Mesothelial cell of epicardium (in vitro differentiated cells): ENCODE data around the gene C2CD2L. TPM values are rescaled to one million over a fixed set of nuclear protein-coding genes. Genes with fewer than 3 reads are reported as not detected.
A peak's percentile ranks its signal among the peaks of the same experiment; 100 is the strongest.

Experiments
- DNase-seq, 2 experiments: peaks; one replicate each; pipeline ENCODE4 v3.0.0; 2021; ENCODE audit warnings: low spot score in 2 of 2; ENCODE audit not compliant: unreplicated experiment in 2 of 2
- H3K27ac Mint-ChIP-seq: 2 replicates; pipeline ENCODE4 v1.8.0; 2021; ENCODE audit warnings: mixed read lengths
- H3K27me3 Mint-ChIP-seq: 2 replicates; pipeline ENCODE4 v1.8.0; 2021; ENCODE audit warnings: low read depth, mixed read lengths
- H3K36me3 Mint-ChIP-seq: 2 replicates; pipeline ENCODE4 v1.8.0; 2021; ENCODE audit warnings: mixed read lengths
- H3K4me1 Mint-ChIP-seq: 2 replicates; pipeline ENCODE4 v1.8.0; 2021; ENCODE audit warnings: mixed read lengths
- H3K4me3 Mint-ChIP-seq: 2 replicates; pipeline ENCODE4 v1.8.0; 2021; ENCODE audit warnings: mild to moderate bottlenecking, moderate library complexity, mixed read lengths
- H3K9me3 Mint-ChIP-seq: 2 replicates; pipeline ENCODE4 v1.8.0; 2021; ENCODE audit warnings: mixed read lengths
- total RNA-seq: library from RNA; stranded (reverse); gene quantifications from 3 replicates; pipeline ENCODE4 v1.2.1, GENCODE V29; 2021
- TF ChIP-seq, protein P1 (sequence below): fragments of 200-600 bp; sonication (generic); IDR thresholded peaks from one replicate; pipeline ENCODE4 v1.5.0; 2021; ENCODE audit warnings: antibody characterized with exemption; ENCODE audit not compliant: unreplicated experiment

Gene C2CD2L
- total RNA-seq, 1 donor from 2014 or later: 10.0 TPM

DNA sequence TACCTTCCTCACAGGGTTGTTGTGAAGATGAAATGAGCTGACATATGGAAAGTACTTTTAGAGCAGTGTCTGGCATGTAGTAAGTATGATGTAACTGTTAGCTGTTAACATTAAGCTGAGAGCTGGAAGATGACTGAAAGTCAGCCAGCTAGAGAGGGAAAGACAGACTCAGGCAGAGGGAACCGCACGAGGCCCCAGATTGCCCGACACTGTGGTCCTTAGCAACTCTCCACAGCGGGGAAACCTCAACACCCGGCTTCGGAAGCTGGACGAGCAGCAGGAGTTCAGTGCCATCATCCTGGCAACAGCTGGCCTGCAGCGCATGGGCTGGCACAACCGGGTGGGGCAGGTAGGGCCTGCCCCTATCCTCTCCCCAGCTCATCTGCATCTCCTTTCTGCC is 16.0 kb upstream of the C2CD2L start:
- Mint-ChIP-seq H3K4me3 (no peak overlapping the region), H3K27me3 (no peaks in the 10 kb centered on the region)
- TF ChIP-seq, protein P1, sequence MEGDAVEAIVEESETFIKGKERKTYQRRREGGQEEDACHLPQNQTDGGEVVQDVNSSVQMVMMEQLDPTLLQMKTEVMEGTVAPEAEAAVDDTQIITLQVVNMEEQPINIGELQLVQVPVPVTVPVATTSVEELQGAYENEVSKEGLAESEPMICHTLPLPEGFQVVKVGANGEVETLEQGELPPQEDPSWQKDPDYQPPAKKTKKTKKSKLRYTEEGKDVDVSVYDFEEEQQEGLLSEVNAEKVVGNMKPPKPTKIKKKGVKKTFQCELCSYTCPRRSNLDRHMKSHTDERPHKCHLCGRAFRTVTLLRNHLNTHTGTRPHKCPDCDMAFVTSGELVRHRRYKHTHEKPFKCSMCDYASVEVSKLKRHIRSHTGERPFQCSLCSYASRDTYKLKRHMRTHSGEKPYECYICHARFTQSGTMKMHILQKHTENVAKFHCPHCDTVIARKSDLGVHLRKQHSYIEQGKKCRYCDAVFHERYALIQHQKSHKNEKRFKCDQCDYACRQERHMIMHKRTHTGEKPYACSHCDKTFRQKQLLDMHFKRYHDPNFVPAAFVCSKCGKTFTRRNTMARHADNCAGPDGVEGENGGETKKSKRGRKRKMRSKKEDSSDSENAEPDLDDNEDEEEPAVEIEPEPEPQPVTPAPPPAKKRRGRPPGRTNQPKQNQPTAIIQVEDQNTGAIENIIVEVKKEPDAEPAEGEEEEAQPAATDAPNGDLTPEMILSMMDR: no peak

DNA sequence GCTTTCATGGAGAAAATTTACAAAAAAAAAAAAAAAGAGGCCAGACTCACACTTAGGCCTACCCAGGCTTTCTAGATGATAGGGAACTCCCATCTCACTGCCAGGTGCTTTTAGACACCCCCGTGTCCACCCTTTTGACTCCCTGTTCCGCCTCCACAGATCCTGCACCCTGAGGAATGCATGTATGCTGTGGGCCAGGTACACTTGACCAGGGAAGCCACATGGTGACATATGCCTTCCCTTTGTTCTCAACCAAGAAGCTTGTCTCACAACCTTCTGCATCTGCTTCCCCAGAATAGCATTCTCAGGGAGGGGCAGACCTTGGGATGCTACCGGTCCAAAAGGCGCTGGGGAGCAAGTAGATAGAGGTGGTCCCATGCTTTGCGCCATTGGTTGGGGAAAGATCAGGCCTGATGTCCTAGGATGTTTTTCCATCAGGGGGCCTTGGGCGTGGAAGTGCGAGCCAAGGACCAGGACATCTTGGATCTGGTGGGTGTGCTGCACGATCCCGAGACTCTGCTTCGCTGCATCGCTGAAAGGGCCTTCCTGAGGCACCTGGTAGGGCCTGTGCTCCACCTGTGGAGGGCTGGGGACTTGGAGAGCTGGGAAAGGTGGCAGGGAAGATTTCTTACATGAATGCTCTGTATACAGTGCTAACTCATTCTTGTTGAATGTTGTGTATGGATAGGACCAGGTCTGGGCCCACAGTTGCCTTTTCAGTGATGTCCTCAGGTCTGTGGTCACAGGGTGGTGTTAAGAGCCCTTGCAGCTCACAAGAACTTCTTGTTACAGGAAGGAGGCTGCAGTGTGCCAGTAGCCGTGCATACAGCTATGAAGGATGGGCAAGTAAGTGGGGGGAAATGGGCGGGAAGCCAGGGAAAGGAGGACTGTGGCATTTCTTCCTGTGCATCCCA is 14.9 kb upstream of the C2CD2L start:
- H3K4me1 Mint-ChIP-seq: peaks cover 32% of the 10 kb centered on the region
- no peaks in the 10 kb centered on the region for H3K9me3 Mint-ChIP-seq
- H3K27me3 Mint-ChIP-seq: no peaks in the 10 kb centered on the region
- TF ChIP-seq, protein P1: no peak
- no peak for DNase-seq
- peaks cover 6% of the 10 kb centered on the region for H3K36me3 Mint-ChIP-seq
- H3K27ac Mint-ChIP-seq: peak overlapping the region; percentile 53
- peak overlapping the region; percentile 89 for H3K4me3 Mint-ChIP-seq

More for the DNA sequence above, 16.0 kb upstream of the C2CD2L start:
- Mint-ChIP-seq H3K4me1 (peaks cover 33% of the 10 kb centered on the region), H3K36me3 (no peaks in the 10 kb centered on the region), H3K9me3 (no peaks in the 10 kb centered on the region), H3K27ac (peak overlapping the region; percentile 18)
- DNase-seq: no peak

DNA sequence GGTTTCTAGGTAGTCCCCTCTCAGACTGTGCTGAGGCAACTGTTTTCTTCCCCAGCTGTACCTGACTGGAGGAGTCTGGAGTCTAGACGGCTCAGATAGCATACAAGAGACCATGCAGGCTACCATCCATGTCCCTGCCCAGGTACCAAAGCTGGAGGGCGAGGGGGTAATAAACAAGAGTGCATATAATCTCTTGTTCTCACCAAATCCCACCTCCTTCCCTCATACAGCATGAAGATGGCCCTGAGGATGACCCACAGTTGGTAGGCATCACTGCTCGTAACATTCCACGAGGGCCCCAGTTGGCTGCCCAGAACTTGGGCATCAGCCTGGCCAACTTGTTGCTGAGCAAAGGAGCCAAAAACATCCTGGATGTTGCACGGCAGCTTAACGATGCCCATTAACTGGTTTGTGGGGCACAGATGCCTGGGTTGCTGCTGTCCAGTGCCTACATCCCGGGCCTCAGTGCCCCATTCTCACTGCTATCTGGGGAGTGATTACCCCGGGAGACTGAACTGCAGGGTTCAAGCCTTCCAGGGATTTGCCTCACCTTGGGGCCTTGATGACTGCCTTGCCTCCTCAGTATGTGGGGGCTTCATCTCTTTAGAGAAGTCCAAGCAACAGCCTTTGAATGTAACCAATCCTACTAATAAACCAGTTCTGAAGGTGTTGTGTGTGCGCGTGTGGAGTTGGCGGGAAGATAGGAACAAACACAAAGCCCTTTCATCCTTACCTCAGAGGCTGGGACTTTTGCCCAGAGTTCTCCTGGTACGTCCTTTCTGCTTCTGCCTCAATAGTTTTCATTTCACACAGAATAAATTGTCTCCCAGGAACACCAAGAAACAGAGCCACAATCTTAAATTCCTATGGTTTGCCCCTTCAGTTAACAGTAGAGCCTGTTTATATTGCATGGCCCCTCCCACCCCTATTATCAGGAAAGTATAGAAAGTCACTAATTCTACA is 14.0 kb upstream of the C2CD2L start:
- Mint-ChIP-seq H3K27ac (peak overlapping the region; percentile 92), H3K27me3 (no peaks in the 10 kb centered on the region), H3K4me3 (peak overlapping the region; percentile 89), H3K36me3 (peaks cover 11% of the 10 kb centered on the region), H3K9me3 (no peaks in the 10 kb centered on the region), H3K4me1 (peaks cover 30% of the 10 kb centered on the region)
- DNase-seq: no peak
- TF ChIP-seq, protein P1: no peak

DNA sequence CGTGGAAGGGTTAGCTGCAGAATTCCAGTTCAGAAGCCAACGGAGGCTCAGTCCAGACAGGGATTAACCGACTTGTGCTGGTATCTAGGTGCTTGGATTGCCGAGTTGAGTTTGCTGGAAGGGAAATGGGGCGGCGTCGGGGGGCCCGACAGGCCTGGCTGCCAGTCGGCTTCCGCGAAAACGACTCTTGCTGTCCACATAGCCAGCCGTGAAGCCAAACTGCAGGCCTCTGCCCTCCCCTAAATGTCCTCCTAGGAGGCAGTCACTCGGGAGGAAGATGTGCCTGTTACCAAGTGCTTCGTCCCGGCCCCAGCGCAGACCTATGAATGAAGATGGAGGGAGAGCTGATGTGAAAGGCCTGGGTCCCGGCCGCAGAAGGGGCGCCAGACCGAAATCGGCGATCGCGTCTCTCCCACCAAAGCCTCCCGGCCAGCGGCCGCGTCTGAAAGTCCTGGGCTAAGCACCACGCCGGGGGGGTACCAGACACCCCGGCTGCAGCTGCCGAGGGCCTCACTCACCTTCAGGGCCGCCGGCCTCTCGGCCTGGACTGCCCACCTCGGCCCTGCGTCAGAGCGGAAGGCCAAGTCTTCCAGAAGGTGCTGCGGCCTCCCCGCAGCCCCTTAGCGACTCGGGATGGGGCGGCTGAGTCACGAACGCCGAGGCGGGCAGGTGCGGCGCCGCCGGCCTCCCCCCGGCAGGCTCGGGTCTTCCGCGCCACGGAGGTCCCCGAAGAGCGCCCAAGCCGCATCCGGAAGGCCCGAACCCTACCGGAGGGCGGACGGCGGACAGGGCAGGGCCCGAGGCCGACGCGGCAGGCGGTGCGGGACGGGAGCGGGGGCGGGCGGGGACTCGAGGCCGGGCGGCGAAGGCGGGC is 13.0 kb upstream of the C2CD2L start:
- H3K36me3 Mint-ChIP-seq: peaks cover 20% of the 10 kb centered on the region
- H3K27ac Mint-ChIP-seq: peak overlapping the region; percentile 94
- peaks cover 30% of the 10 kb centered on the region for H3K4me1 Mint-ChIP-seq
- no peaks in the 10 kb centered on the region for H3K27me3 Mint-ChIP-seq
- peak in 1 of 2 experiments; percentile 47 for DNase-seq
- no peaks in the 10 kb centered on the region for H3K9me3 Mint-ChIP-seq
- peak overlapping the region; percentile 89 for H3K4me3 Mint-ChIP-seq
- TF ChIP-seq, protein P1: no peak

DNA sequence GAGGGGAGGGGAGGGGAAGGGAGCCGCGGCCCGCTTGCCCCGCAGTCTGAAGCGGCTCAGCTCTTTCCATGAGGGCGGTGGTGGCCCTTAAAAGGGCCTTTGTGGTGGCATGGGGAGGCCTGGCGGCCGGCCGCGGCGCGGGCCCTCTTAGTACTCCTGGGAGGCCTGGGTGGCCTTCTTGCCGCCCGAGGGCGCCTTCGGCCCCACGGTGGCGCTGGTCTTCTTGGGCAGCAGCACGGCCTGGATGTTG is 12.4 kb upstream of the C2CD2L start:
- H3K4me3 Mint-ChIP-seq: peak overlapping the region; percentile 89
- peak in 1 of 2 experiments; percentile 56 for DNase-seq
- TF ChIP-seq, protein P1: peak; percentile 44
- no peaks in the 10 kb centered on the region for H3K27me3 Mint-ChIP-seq
- peak overlapping the region; percentile 94 for H3K27ac Mint-ChIP-seq
- H3K9me3 Mint-ChIP-seq: no peaks in the 10 kb centered on the region
- peaks cover 30% of the 10 kb centered on the region for H3K4me1 Mint-ChIP-seq
- H3K36me3 Mint-ChIP-seq: peaks cover 20% of the 10 kb centered on the region
